GM19452 (cell line): Measurements from ENCODE around the gene ACOXL.

Experiments used
- ATAC-seq: cut with Tn5 transposase; IDR thresholded peaks from one replicate; pipeline ENCODE4 v1.9.1; 2021; ENCODE audit not compliant: unreplicated experiment

ACOXL gene

DNA sequence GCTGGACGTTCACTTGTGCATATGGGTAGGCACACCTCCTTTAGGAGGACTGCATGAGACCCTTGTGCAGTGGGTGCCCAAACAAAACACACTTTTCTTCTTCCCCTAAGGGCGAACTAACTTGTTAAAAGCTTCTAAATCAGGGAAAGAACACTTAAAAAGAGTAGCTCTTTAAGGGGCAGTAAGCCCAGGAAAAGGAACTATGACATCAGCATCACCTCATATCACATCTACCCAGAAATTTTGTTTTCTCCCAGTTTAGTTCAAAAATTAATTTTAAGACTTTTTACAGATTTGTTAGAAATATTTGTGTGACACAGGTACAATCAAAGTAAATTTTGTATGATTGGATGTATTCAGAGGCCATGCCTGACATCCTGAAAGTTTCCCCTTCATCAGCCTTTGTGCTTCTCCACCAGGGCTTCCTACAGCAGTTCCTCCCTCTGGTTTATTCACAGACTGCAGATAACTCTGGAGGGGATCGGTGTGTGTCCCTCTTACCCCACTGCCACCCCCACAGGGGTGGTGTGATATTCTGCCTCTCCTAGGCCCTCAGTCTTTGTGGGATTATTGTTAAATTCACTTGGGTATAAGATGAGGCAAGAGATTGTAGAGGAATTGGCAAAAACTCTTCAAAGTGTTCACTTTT, 416.0 kb downstream of the ACOXL start:
- ATAC-seq = no peak

DNA sequence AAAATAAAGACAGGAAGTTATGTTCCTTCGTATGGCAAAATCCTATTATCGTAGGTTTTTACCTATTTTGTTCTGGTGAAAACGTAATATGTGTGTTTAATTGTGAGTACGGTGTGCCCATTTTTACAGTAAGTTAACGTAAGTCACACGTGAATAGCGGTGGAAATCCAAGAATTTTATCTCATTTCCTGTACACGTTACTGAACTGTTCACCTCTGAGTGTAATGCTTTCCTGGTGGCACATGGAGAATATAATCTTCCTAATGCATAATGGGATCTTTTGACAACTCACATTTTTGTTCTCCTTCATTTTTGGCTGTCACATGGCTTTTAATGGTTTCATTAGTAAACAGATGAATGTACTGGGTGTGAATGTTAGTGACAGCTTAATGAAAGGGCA, 416.6 kb downstream of the ACOXL start:
- ATAC-seq = no peak

DNA sequence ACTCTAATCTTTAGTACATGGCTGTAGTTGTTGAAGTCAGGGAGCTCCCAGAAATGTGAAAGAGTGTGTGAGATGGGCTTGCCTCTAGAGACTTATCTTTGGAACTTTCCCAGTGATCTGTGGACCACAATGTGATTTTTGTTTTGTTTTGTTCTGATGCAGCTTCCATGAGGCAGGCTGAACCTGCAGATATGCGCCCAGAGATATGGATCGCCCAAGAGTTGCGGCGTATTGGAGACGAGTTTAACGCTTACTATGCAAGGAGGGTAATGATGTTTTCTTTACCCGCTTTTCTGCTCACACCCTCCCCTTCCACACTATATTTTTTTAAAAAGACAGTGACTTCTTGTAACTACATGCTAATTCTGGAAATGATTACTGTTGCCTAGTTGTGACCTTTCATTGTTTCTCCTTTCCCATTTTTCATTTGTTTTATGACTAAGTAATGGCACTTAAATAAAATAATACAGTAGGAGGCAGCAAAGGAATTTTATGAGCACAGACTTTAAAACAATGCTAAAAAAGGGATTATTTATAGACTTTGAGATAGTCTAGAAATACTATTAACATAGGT, 417.6 kb downstream of the ACOXL start:
- ATAC-seq = no peak

DNA sequence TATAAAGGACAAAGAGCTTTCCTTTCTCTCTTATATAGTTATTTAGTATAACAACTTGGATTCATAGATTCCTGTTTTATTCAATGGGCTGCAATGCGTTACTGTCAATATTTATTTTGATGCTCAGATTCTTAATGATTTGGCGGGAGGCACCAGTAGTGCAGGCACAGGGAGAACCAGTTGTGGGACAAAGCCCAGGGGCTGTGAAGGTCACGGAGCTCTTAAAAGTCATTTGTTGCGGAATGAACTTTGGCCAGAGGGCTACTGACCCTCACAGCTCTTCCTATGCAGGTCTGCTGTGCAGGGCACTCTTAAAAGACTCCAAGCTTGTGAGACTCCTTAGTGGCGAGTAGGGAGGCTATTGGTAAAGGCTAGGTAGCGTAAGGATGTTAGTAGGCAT, 422.4 kb downstream of the ACOXL start:
- ATAC-seq = no peak

DNA sequence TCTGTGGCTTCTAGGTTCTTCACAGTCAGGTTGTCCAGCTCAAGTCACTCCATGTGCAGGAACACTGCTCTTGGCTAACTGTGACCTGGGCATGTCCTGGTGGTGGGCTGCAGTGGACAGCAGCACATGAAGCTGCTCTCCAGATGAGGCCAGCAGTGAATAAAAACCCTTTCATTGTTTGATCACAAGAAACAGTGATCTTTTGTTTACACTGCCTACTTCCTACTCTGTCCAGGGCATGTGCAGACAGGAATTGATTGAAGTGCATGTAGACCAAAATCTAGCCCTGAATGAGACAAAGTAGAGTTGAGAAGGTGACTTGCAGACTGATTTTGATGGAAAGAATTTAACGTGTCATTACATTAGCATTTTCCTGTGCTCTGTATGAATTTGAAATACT, 423.2 kb downstream of the ACOXL start:
- no peak for ATAC-seq

DNA sequence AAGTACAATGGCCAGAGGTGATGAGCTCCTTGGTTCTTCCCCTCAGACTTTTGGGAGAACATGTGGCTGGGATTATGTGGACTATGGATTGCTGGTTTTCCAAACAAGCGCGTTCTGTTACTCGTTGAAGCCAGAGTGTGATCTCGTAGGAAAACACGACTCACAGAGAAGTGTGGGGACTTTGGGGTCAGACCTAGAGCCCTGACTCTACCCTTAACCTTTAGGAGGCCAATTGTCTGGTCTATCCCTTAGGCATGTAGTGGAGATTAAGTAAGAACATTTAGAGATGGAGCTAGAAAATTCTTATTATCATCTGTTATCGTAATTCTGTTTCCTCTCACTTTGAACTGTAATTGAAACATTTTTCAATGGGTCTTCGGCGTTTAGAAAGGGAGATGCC, 424.2 kb downstream of the ACOXL start:
- no peak for ATAC-seq

DNA sequence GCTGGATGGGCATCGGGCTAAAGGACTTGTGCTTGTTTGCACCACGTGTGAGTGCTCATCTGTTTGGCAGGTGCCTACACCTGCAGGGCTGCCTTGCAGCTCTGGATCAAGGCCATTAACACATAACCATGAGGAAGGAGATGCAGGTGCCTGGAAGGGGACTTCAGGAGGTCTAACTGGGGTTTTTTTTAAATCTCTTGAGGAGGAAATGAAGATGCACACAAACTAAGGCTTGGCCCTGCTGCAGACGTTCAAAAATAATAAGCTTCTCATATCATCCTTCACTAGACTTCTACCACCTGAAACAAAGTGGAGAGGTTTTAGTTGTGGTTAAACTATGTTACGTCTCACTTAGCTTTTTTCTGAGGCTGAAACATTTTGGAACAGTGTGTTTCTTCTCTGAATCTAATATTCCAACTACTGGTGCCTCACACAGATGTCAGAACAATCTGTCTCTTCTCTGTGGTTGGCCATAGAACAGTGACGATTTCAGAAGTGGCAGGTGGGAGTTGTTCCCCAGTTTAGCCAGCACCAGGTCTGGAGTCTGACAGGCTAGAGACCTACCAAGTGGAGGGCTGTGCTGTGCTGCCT, 424.8 kb downstream of the ACOXL start:
- peak; percentile 48 for ATAC-seq

DNA sequence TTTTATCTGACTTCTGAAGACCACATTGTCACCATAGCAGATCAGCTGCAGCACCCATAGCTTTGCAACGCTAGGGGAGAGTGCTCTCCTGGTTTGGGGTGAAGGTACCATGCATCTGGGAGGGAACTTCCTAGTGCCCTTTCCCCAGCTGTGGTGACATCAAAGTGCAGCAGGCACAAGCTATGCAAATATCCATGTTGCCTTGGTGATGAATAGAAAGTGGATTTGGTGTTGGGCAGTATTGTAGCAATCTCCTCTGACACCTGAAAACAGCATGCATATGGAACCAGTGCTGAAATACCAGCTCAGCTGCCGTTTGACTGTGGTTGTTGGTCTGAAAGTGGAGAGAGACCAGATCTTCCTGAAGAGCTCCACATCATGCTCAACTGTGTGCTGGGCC, 425.4 kb downstream of the ACOXL start:
- ATAC-seq = peak; percentile 63

DNA sequence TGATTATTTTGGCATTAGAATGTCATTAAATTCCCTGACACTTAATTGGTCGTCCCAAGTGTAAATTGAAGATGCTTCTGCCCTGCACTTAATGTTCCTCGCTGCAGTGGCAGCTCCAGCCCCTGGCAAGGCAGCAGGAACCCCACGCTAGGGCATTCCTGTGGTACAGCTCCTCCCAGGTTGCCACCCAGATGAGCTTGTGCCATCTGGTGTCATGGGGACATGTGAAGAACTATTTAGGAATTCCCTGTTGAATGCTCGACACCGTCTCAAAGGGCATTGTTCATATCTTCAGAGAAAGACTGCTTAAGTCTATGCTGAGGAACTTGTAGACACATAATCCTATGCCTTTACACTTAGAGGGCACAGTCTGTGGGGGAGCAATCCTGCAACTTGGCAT, 427.3 kb downstream of the ACOXL start:
- ATAC-seq = no peak

DNA sequence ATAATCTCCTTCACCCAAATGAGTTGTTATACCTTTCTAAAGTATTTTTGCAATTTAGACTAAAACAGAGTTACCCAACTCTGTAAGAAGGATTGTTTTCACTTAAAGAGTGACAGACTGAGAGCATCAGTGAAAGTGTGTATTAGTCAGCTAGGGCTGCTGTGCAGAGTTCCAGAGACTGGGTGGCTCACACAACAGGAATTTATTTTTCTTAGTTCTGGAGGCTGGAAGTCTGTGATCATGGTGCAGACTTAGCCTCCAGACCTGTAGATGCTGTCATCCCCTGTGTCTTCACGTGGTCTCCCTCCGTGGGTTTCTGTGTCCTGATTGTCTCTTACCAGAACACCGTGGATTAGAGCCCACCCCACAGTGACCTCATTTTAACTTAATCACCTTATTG, 428.4 kb downstream of the ACOXL start:
- ATAC-seq = no peak

DNA sequence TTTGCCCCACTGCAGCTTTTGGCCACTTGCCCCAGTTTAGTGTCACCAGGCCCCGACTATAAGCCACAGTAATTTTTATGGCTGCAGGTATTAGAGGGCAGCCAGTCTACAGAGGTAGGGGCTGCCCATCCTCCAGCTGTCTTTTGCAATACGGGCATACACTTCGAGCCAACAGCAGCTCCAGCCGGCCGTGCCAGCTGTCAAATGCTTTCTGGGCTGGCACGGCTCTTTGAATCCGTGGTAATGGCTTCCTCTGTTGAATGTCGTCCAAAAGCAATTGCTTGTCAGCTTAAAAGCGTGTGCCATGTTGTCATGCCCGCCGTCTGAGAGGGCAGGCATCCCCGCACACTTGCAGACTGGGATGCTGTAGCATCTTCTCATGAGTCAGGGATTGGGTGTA, 429.6 kb downstream of the ACOXL start:
- no peak for ATAC-seq

DNA sequence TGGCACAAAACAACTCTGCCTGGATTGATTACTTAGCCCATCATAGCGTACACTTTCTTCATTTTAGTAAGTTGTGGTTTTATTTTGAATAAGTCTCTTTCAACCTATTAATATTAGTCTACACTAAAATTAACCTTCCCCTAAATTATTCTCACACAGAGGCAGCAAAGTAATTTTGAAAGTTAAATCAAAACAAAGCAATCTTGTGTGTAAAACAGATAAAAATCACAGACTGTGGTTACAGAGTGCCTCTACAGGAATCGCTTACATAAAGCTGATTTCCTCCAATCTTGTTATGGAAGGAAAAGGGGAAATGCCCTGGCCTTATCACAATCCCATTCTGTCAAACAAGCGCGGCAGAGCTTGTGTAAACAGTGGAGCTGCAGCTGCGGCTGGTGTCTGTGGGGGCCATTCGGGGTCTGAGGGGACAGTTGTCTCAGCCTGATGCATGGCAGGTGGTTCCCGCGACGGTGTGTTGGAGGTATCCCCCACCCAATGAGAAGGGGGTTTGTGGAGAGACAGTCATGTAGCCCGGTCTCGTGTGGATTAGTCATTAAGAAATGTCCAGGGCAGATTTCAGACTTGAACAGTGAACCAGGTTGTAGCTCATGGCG, 430.5 kb downstream of the ACOXL start:
- ATAC-seq = no peak

DNA sequence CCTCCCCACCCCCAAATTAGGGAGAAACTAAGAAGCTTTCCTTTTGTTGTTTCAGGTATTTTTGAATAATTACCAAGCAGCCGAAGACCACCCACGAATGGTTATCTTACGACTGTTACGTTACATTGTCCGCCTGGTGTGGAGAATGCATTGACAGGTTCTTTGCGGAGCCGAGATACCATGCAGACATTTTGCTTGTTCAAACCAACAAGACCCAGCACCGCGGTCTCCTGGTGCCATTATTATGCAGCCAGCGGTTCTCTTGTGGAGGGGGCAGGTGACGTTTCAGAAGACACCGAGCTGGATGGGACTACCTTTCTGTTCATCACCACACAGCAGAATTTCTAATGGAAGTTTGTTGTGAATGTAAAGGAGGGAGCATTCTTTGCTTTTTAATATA, 431.7 kb downstream of the ACOXL start:
- no peak for ATAC-seq

DNA sequence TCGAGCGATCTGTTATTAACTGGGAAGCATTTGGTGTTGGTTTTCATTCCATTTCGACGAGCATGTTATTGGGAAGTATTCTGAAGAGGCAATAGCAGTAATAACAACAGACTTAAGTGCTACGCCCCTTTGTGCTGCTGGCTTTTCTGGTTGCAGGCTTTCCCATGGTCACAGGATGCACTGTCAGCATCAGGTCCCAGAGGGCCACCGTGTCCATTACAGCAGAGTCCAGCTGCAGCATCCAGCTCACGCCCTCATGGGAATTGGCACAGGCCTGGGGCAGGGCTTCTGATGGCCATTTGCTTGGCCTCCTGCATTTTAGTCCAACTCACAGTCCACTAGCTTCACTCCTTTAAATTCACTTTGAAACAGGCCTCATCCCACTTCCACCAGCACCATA, 432.7 kb downstream of the ACOXL start:
- ATAC-seq = no peak

DNA sequence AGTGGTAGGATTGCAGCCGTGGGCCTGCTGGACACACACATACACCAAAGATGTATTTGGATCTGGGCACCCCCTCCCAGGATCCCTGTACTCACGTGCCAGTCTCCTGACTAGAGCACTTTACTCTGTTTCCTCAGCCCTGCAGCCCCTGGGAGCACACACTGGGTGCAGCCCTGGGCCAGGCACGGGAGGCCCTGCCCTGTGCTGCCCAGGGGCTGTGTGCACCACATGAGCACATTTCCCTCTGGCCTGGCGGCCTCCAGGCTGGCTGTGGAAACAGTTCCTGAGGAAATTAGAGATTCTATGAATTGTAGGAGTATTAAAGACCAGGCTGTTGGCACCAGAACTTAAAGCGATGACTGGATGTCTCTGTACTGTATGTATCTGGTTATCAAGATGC, 433.7 kb downstream of the ACOXL start:
- no peak for ATAC-seq

DNA sequence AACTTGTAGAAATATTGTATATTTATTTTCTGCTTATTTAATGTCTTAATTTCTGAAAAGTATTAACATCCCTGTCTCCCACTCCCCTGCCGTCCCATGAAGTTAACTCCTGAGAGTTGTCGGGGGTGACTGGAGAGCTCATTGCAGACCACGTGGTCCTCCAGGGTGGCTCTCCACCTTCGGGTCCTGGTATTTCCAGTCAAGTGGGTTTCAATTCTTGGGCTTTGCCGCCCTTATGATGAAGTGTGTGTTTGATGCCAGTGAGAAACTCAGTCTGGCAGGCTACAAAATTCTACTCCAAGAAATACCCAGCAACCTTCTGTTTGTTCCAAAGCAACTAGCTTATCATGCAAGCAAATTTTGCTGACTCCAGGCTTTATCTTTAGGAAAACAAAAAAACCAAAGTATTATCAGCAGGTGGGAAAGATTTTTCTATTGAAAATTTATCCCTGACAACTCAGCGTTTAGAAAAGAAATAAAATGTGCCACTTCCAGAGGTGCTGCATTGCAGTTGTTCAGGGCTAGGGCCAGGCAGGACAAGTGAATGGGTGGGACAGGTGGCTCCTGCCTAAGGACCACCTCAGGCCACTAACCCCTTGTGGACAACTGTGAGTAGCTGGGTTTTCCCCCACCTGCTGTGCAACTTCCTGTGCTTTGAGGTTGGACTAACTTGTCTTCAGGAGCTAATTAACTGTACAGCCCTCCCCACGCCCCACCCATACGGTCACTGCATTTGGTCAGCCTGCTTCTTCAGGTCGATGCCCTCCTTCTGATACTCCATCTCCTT, 434.9 kb downstream of the ACOXL start:
- no peak for ATAC-seq

DNA sequence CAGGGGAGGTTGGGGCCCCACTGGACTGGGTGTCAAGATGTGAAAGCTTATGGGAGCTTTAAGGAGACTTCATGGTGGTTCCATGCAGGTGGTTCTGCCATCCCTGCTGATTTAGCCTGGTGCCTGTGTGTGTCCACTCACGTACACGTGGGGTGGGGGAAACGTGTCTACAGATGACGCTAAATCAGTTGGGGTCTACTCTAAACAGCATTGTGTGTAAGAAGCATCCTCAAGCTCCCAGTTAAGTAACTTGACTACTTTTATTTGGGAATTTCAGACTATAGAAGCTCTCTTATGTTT, 435.4 kb downstream of the ACOXL start:
- ATAC-seq = no peak
